Measurements from ENCODE around the gene KCND2. TPM values are rescaled to one million over a fixed set of nuclear protein-coding genes. Genes with fewer than 3 reads are reported as not detected.

The KCND2 gene
- total RNA-seq, 2 experiments from 2014 or later, result not detected

- POLR2A ChIA-PET, result no interaction called here
- no peak for DNase-seq
- Mint-ChIP-seq H3K4me3 (no peak overlapping the region), H3K27ac (no peak overlapping the region), H3K36me3 (ENCODE audit: low read depth) (no peaks in the 10 kb centered on the region), H3K9me3 (ENCODE audit: low read depth) (no peaks in the 10 kb centered on the region), H3K27me3 (no peaks in the 10 kb centered on the region), H3K4me1 (no peaks in the 10 kb centered on the region)
- ATAC-seq, result no peak
- CTCF ChIA-PET, result interaction anchor here (0.6 kb wide), 1 partner anchor 574 kb away, joined by 3 read pairs; no protein-coding TSS in a partner anchor
- intact Hi-C loops (cut with DNase I, micrococcal nuclease), result no loop called here
Observed at GRCh38 chr7:120320218-120320961, 47.4 kb downstream of the KCND2 start.

GRCh38 chr7:120327054-120327453 lies 54.1 kb downstream of the KCND2 start:
- H3K4me3 Mint-ChIP-seq, result no peak overlapping the region
- intact Hi-C loops (cut with DNase I, micrococcal nuclease), result no loop called here
- H3K4me1 Mint-ChIP-seq, result no peaks in the 10 kb centered on the region
- CTCF ChIA-PET, result no interaction called here
- H3K27me3 Mint-ChIP-seq, result no peaks in the 10 kb centered on the region
- POLR2A ChIA-PET, result no interaction called here
- no peaks in the 10 kb centered on the region for H3K36me3 Mint-ChIP-seq (ENCODE audit: low read depth)
- DNase-seq (no peak), ATAC-seq (no peak)
- H3K27ac Mint-ChIP-seq, result no peak overlapping the region
- no peaks in the 10 kb centered on the region for H3K9me3 Mint-ChIP-seq (ENCODE audit: low read depth)

- intact Hi-C loops (cut with DNase I, micrococcal nuclease), result no loop called here
- ChIA-PET CTCF (no interaction called here), POLR2A (no interaction called here)
- H3K4me1 Mint-ChIP-seq, result no peaks in the 10 kb centered on the region
- no peaks in the 10 kb centered on the region for H3K36me3 Mint-ChIP-seq (ENCODE audit: low read depth)
- no peaks in the 10 kb centered on the region for H3K9me3 Mint-ChIP-seq (ENCODE audit: low read depth)
- H3K4me3 Mint-ChIP-seq, result no peak overlapping the region
- no peak for DNase-seq
- H3K27ac Mint-ChIP-seq, result no peak overlapping the region
- ATAC-seq, result no peak
- no peaks in the 10 kb centered on the region for H3K27me3 Mint-ChIP-seq
Observed at GRCh38 chr7:120332433-120332832, 59.5 kb downstream of the KCND2 start.

- CTCF ChIA-PET, result no interaction called here
- POLR2A ChIA-PET, result no interaction called here
- Mint-ChIP-seq H3K27ac (no peak overlapping the region), H3K4me3 (no peak overlapping the region), H3K27me3 (no peaks in the 10 kb centered on the region), H3K36me3 (ENCODE audit: low read depth) (no peaks in the 10 kb centered on the region), H3K4me1 (no peaks in the 10 kb centered on the region), H3K9me3 (ENCODE audit: low read depth) (no peaks in the 10 kb centered on the region)
- intact Hi-C loops (cut with DNase I, micrococcal nuclease), result no loop called here
- ATAC-seq (no peak), DNase-seq (no peak)
Observed at GRCh38 chr7:120334475-120334874, 61.5 kb downstream of the KCND2 start.

- CTCF ChIA-PET, result no interaction called here
- no peaks in the 10 kb centered on the region for H3K27me3 Mint-ChIP-seq
- no peaks in the 10 kb centered on the region for H3K9me3 Mint-ChIP-seq (ENCODE audit: low read depth)
- H3K36me3 Mint-ChIP-seq (ENCODE audit: low read depth), result no peaks in the 10 kb centered on the region
- DNase-seq, result peak; percentile 3
- POLR2A ChIA-PET, result no interaction called here
- intact Hi-C loops (cut with DNase I, micrococcal nuclease), result no loop called here
- H3K27ac Mint-ChIP-seq, result no peak overlapping the region
- H3K4me3 Mint-ChIP-seq, result no peak overlapping the region
- H3K4me1 Mint-ChIP-seq, result no peaks in the 10 kb centered on the region
- ATAC-seq, result no peak
Observed at GRCh38 chr7:120337308-120337907, 64.4 kb downstream of the KCND2 start.

- POLR2A ChIA-PET, result no interaction called here
- H3K36me3 Mint-ChIP-seq (ENCODE audit: low read depth), result no peaks in the 10 kb centered on the region
- DNase-seq (no peak), ATAC-seq (no peak)
- no peaks in the 10 kb centered on the region for H3K27me3 Mint-ChIP-seq
- CTCF ChIA-PET, result interaction anchor here (0.9 kb wide), 1 partner anchor 23 kb away, joined by 3 read pairs; no protein-coding TSS in a partner anchor
- no peaks in the 10 kb centered on the region for H3K9me3 Mint-ChIP-seq (ENCODE audit: low read depth)
- H3K4me3 Mint-ChIP-seq, result no peak overlapping the region
- no peak overlapping the region for H3K27ac Mint-ChIP-seq
- no peaks in the 10 kb centered on the region for H3K4me1 Mint-ChIP-seq
- intact Hi-C loops (cut with DNase I, micrococcal nuclease), result no loop called here
Observed at GRCh38 chr7:120344276-120344675, 71.3 kb downstream of the KCND2 start.

- POLR2A ChIA-PET, result no interaction called here
- Mint-ChIP-seq H3K4me3 (no peak overlapping the region), H3K36me3 (ENCODE audit: low read depth) (no peaks in the 10 kb centered on the region), H3K9me3 (ENCODE audit: low read depth) (peaks cover 3% of the 10 kb centered on the region), H3K27ac (no peak overlapping the region), H3K4me1 (no peaks in the 10 kb centered on the region), H3K27me3 (no peaks in the 10 kb centered on the region)
- no peak for DNase-seq
- no peak for ATAC-seq
- intact Hi-C loops (cut with DNase I, micrococcal nuclease), result no loop called here
- CTCF ChIA-PET, result no interaction called here
Observed at GRCh38 chr7:120353171-120353570, 80.2 kb downstream of the KCND2 start.

GRCh38 chr7:120360918-120361317 lies 87.9 kb downstream of the KCND2 start:
- CTCF ChIA-PET, result interaction anchor here (0.7 kb wide), 1 partner anchor 12 kb away, joined by 3 read pairs; no protein-coding TSS in a partner anchor
- no peak for ATAC-seq

GRCh38 chr7:120363414-120363813 lies 90.4 kb downstream of the KCND2 start:
- H3K36me3 Mint-ChIP-seq (ENCODE audit: low read depth), result no peaks in the 10 kb centered on the region
- no peak overlapping the region for H3K27ac Mint-ChIP-seq
- intact Hi-C loops (cut with DNase I, micrococcal nuclease), result no loop called here
- H3K4me3 Mint-ChIP-seq, result no peak overlapping the region
- POLR2A ChIA-PET, result no interaction called here
- H3K9me3 Mint-ChIP-seq (ENCODE audit: low read depth), result no peaks in the 10 kb centered on the region
- no peak for ATAC-seq
- CTCF ChIA-PET, result interaction anchor here (1.2 kb wide), 1 partner anchor 10 kb away, joined by 3 read pairs; no protein-coding TSS in a partner anchor
- no peak for DNase-seq
- H3K27me3 Mint-ChIP-seq, result no peaks in the 10 kb centered on the region
- no peaks in the 10 kb centered on the region for H3K4me1 Mint-ChIP-seq

More at GRCh38 chr7:120360918-120361317, 87.9 kb downstream of the KCND2 start:
- Mint-ChIP-seq H3K4me3 (no peak overlapping the region), H3K27ac (no peak overlapping the region), H3K4me1 (no peaks in the 10 kb centered on the region), H3K9me3 (ENCODE audit: low read depth) (peaks cover 3% of the 10 kb centered on the region), H3K27me3 (no peaks in the 10 kb centered on the region), H3K36me3 (ENCODE audit: low read depth) (no peaks in the 10 kb centered on the region)
- POLR2A ChIA-PET, result no interaction called here
- intact Hi-C loops (cut with DNase I, micrococcal nuclease), result no loop called here
- no peak for DNase-seq

GRCh38 chr7:120370954-120371353 lies 98.0 kb downstream of the KCND2 start:
- Mint-ChIP-seq H3K4me1 (no peaks in the 10 kb centered on the region), H3K4me3 (no peak overlapping the region), H3K27ac (no peak overlapping the region), H3K36me3 (ENCODE audit: low read depth) (no peaks in the 10 kb centered on the region), H3K27me3 (no peaks in the 10 kb centered on the region), H3K9me3 (ENCODE audit: low read depth) (peaks cover 4% of the 10 kb centered on the region)
- DNase-seq (no peak), ATAC-seq (no peak)
- ChIA-PET CTCF (no interaction called here), POLR2A (no interaction called here)
- intact Hi-C loops (cut with DNase I, micrococcal nuclease), result no loop called here

GRCh38 chr7:120373174-120373573 lies 100.2 kb downstream of the KCND2 start:
- Mint-ChIP-seq H3K27ac (no peak overlapping the region), H3K9me3 (ENCODE audit: low read depth) (peaks cover 4% of the 10 kb centered on the region), H3K27me3 (no peaks in the 10 kb centered on the region), H3K4me1 (no peaks in the 10 kb centered on the region), H3K4me3 (no peak overlapping the region), H3K36me3 (ENCODE audit: low read depth) (no peaks in the 10 kb centered on the region)
- no peak for ATAC-seq
- no peak for DNase-seq
- intact Hi-C loops (cut with DNase I, micrococcal nuclease), result no loop called here
- ChIA-PET POLR2A (no interaction called here), CTCF (interaction anchor here (0.6 to 1.3 kb wide), 2 partner anchors 10 to 17 kb away, joined by 3 read pairs; no protein-coding TSS in a partner anchor)

- Mint-ChIP-seq H3K9me3 (ENCODE audit: low read depth) (peaks cover 3% of the 10 kb centered on the region), H3K27ac (no peak overlapping the region), H3K4me1 (no peaks in the 10 kb centered on the region), H3K4me3 (no peak overlapping the region), H3K36me3 (ENCODE audit: low read depth) (no peaks in the 10 kb centered on the region), H3K27me3 (no peaks in the 10 kb centered on the region)
- ChIA-PET POLR2A (no interaction called here), CTCF (no interaction called here)
- ATAC-seq (no peak), DNase-seq (no peak)
- intact Hi-C loops (cut with DNase I, micrococcal nuclease), result no loop called here
Observed at GRCh38 chr7:120394595-120394994, 121.6 kb downstream of the KCND2 start.

All from activated CD4-positive, alpha-beta T cell treated with anti-CD3 and anti-CD28 coated beads for 36 hours (primary cell).